ENCODE measurements around the gene ICAM3. TPM values are rescaled to one million over a fixed set of nuclear protein-coding genes. Genes with fewer than 3 reads are reported as not detected.
"Not testable (repeated sequence)": the region's sequence is repeated elsewhere in the genome, so short reads cannot be mapped to it uniquely, and the experiment has no call there.

ICAM3 gene
- total RNA-seq: 7.2 and 9.4 TPM in 2 replicates

- DNase-seq: peak; percentile 14
Observed at GRCh38 chr19:10339380-10339960, at the start of gene ICAM3. TSS of gene ICAM3 (minus strand) at chr19:10339624. CDS start at chr19:10339614, 10 bp downstream.

GRCh38 chr19:10388957-10389356, 49.5 kb upstream of the ICAM3 start:
- peak; percentile 92 for DNase-seq

GRCh38 chr19:10384580-10384979, 45.2 kb upstream of the ICAM3 start:
- no peak for DNase-seq

GRCh38 chr19:10383223-10383499, 43.7 kb upstream of the ICAM3 start:
- DNase-seq: not testable (repeated sequence)

- DNase-seq: peak; percentile 99
Observed at GRCh38 chr19:10380313-10381102, 41.1 kb upstream of the ICAM3 start, which contains the start of gene TYK2. TSS of gene TYK2 (minus strand) at chr19:10380572. CDS start at chr19:10378406, 2,166 bp downstream.

- peak; percentile 17 for DNase-seq
Observed at GRCh38 chr19:10379880-10380312, 40.5 kb upstream of the ICAM3 start.

- no peak for DNase-seq
Observed at GRCh38 chr19:10378124-10378523, 38.7 kb upstream of the ICAM3 start.

GRCh38 chr19:10377140-10377640, 37.8 kb upstream of the ICAM3 start:
- not testable (repeated sequence) for DNase-seq

- DNase-seq: no peak
Observed at GRCh38 chr19:10374931-10375330, 35.5 kb upstream of the ICAM3 start.

- DNase-seq: no peak
Observed at GRCh38 chr19:10372690-10373089, 33.3 kb upstream of the ICAM3 start.

- no peak for DNase-seq
Observed at GRCh38 chr19:10368101-10368803, 28.8 kb upstream of the ICAM3 start.

- DNase-seq: not testable (repeated sequence)
Observed at GRCh38 chr19:10366950-10367512, 27.6 kb upstream of the ICAM3 start.

- DNase-seq: no peak
Observed at GRCh38 chr19:10365518-10365917, 26.1 kb upstream of the ICAM3 start.

- DNase-seq: no peak
Observed at GRCh38 chr19:10364644-10365043, 25.2 kb upstream of the ICAM3 start.

GRCh38 chr19:10363789-10364281, 24.4 kb upstream of the ICAM3 start:
- no peak for DNase-seq

GRCh38 chr19:10362259-10362658, 22.8 kb upstream of the ICAM3 start:
- DNase-seq: no peak

GRCh38 chr19:10361569-10362011, 22.2 kb upstream of the ICAM3 start:
- DNase-seq: no peak

GRCh38 chr19:10356431-10356830, 17.0 kb upstream of the ICAM3 start:
- DNase-seq: no peak

- peak; percentile 28 for DNase-seq
Observed at GRCh38 chr19:10353793-10354391, 14.5 kb upstream of the ICAM3 start.

GRCh38 chr19:10352764-10353671, 13.6 kb upstream of the ICAM3 start:
- no peak for DNase-seq

- DNase-seq: no peak
Observed at GRCh38 chr19:10346509-10346908, 7.1 kb upstream of the ICAM3 start.

All from dermis blood vessel endothelial cell (primary cell).